NCI-H82 (cell line): Measurements from ENCODE around the gene ATP6V1E1.
A peak's percentile ranks its signal among the peaks of the same experiment; 100 is the strongest.
"Not testable (repeated sequence)": the region's sequence is repeated elsewhere in the genome, so short reads cannot be mapped to it uniquely, and the experiment has no call there.

Experiments used
- DNase-seq: peaks from one replicate; lab custom pipeline; 2025; lab: John Stamatoyannopoulos, UW

Gene ATP6V1E1

GRCh38 chr22:17581056-17581455, 47.5 kb downstream of the ATP6V1E1 start:
- DNase-seq: no peak

DNA sequence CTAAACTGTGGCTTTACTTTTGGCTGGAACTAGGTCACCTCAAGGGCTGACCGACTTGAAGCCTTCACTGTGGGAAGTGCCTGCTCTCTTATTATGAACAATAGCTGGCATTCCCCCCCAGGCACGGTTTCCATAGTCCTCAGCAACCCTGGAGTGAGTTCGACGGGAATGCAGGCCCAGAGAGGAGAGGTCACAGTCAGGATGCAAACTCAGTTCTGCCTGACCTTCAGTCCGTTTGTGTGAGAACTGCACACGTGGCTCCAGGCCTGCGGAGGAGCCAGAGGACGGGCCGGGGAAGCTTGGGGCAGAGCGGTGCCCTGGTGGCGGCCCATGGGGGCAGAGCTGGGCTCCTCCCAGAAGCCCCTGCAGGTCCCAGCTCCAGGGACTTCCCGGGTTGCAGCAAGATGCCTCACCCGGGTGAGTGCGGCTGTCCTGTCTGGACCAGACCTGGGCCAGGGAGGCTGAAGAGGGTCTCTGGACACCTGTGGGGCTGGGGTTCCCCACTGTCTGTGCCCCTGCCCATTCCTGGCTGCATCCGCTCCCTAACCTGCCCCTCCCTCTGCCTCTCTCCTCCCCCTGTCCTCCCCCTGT, 48.0 kb downstream of the ATP6V1E1 start:
- DNase-seq: no peak

GRCh38 chr22:17579535-17579981, 49.0 kb downstream of the ATP6V1E1 start:
- DNase-seq: no peak

DNA sequence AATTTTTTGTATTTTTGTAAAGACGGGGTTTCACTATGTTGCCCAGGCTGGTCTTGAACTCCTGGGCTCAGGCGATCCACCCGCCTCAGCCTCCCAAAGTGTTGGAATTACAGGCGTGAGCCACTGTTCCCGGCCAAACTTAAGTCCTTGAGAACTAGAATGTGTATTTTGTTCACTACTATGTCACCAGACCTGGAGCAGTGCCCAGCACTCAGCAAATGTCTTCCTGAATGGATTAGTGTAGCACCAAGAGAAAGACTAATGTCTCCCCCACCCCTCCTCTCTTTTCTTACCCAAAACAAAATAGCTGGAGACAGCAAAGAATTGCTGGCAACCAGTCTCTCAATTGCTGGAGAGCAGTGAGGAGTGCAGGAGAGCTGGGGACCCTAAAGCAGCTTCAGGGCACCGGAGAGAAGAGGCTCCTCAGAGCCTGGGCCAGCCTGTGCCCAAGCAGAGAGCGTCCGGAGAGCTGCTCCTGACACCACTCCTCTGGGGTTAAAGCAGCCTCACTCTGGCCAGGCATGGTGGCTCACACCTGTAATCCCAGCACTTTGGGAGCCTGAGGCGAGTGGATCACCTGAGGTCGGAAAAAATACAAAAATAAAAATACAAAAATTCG, 50.3 kb downstream of the ATP6V1E1 start:
- peak; percentile 5 for DNase-seq

DNA sequence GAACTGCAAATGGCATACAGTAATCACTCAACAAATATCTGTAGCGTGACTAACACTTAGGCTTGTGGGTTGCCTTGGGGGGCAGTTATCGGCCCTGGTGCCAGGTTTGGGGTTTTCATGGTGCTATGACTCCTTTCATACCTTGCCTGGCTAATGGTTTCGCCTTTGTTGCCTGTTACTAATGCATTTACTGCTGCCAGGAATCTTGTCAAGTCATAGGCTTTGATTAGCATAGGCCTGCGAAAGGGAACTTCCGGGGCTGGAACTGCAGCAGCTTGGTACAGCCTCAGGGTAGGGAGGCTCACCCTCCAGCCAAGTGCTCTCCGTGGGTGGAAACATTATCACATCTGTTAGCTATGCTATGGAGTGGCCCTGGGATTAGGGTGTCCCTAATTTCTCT, 52.1 kb downstream of the ATP6V1E1 start:
- DNase-seq: no peak

GRCh38 chr22:17575681-17576080, 52.9 kb downstream of the ATP6V1E1 start:
- no peak for DNase-seq

- DNase-seq: no peak
Measured at GRCh38 chr22:17575151-17575550, 53.4 kb downstream of the ATP6V1E1 start.

- DNase-seq: no peak
Measured at GRCh38 chr22:17570851-17571631, 57.5 kb downstream of the ATP6V1E1 start.

DNA sequence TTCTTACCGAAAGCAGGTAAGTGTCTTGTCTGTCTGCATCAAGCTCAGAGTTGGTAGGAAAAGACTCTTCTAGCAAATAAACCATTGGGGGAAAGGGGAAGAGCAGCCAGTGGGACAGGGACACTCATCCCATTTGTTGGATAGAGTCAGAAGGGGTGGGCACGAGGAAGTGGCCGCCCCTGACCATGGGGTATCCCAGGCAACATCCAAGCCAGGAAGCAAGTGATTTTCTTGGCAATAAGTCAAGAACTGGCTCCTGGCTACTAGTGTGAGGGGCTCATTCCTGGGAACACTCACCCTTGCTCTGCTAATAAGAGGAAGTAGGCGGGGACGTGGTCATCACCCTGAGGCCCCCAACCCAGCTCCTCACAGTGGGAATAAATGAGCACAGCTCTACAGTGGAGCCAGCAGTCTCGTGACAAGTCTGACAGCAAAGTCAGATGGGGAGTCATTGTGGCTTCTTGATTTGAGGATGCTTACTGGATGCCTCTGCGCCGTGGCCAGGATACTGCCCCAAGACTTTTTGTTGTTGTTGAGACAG, 58.5 kb downstream of the ATP6V1E1 start:
- no peak for DNase-seq

DNA sequence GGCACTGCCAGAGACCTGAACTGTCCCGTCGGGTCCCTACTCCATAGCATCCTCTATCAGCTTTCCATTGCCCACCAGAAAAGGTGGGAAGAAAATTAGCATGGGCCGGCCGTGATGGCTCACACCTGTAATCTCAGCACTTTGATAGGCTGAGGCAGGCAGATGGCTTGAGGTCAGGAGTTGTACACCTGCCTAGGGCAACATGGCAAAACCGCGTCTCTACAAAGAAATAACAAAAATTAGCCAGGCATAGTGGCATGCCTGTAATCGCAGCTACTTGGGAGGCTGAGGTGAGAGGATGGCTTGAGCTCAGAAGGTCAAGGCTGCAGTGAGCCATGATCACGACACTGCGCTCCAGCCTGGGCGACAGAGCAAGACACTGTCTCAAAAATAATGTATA, 61.8 kb downstream of the ATP6V1E1 start:
- no peak for DNase-seq

- not testable (repeated sequence) for DNase-seq
Measured at GRCh38 chr22:17566016-17566687, 62.4 kb downstream of the ATP6V1E1 start.

DNA sequence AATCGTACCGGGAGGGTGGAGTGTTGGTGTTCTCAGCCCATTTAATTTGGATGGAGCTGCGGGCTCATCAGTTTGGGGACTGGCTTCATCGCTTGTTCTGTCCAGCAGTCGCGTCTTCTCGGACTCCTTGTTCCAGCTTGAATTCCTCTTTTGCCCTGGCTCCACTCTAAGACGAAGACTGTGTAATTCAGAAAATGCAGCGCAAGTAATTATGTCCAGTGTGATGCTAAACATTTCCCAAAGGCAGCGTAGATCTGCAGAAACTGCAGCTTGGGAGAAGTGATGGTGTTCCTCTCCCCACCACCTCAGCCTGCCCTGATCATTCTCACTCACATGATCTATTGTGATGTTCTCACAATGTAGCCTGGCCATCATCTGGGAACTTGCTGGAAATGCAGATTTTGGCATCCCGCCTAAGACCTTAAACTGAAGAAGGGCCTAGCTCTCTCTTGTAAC, 64.6 kb downstream of the ATP6V1E1 start:
- DNase-seq: no peak

DNA sequence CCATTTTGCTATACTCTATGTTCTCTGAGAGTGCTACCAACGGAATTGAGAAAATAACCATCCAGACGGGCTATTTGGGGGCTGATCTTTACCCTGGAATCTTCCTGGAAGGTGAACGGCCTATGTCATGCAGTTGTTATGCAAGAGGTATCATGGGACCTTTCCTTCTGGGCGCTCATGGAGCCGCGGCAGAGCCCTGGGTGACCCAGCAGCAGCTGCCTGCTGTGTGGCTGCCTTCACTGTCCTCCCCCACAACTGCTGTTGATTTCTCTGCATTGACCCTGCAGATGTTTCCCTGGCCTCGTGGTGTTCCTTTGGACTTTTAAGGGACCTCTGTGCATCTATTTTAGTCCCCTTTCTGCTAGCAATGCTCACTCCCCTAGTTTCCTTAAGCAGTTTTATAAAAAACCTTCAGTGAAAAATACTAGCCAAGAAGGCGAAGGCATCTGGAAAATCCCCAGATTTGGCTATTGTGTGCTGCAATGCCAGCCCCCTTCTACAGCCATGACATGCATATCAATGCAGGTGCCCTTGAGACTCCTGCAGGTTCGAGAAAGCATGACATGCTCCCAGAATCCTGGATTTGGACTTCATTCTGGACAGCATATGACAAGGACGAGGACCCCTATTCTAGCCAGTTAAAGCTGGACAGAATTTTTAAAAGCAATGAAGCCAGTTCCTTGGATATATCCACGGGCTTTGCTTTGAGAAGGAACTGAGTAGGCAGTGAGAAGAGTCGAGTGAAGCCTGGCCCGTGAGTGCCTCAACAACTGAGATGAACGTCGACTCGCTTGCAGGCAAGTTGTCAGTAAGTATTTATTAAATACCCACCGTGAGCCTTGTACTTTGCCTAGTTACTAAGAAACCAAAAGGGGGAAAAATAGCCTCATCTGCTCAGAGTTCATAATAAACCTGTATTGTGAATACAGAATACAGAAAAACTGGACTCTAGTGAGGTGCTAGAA, 65.4 kb downstream of the ATP6V1E1 start, which contains the start of gene SLC25A18:
TSS of gene SLC25A18 (plus strand) at position 593 of the 965 bp plus-strand sequence. CDS start 16,447 bp downstream, outside the sequence.
- peak; percentile 49 for DNase-seq

DNA sequence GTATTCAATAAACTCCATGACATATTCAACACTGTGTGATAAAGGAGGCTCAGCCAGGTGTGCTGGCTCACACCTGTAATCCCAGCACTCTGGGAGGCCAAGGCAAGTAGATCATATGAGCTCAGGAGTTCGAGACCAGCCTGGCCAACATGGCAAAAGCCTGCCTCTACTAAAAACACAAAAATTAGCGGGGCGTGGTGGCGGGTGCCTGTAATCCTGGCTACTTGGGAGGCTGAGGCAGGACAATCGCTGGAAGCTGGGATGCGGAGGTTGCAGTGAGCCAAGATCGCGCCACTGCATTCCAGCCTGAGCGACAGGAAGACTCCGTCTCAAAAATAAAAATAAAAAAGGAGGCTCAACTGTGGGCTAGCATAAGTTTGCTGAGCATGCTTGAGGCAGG, 69.4 kb downstream of the ATP6V1E1 start:
- no peak for DNase-seq

GRCh38 chr22:17554814-17555213, 73.7 kb downstream of the ATP6V1E1 start:
- peak; percentile 68 for DNase-seq

DNA sequence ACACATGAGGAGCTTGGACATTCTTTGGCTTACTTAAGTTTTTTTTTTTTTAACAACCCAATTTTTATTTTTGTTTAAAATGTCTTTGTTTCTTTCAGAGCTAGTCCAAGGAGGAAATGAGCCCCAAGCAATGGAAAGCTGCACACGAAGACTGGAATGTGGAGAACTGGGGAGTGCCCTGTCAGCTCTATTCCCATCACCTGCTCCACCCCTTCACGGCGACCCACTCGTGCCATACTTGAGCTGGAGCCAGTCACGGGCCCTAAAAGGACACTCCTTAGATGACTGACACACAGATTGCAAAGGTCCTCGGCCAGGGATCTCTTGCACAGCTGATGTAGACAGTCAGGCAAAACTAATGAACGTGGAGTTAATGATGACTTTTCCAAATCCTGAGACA, 75.8 kb downstream of the ATP6V1E1 start:
- DNase-seq: no peak

DNA sequence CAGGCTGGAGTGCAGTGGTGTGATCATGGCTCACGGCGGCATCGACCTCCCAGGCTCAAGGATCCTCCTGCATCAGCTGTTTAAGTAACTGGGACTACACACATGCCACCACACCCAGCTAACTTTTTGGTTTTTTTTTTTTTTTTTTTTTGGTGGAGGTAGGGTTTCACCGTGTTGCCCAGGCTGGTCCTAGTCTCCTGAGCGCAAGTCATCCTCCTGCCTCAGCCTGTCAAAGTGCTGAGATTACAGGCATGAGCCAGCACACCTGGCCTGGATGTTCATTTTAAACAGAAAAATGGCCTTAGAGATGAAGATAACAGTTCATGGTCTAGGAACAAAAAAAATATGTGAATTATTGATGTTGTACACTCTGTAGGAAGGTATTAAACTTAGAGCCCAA, 78.9 kb downstream of the ATP6V1E1 start:
- DNase-seq: no peak

- DNase-seq: no peak
Measured at GRCh38 chr22:17549183-17549582, 79.4 kb downstream of the ATP6V1E1 start.

DNA sequence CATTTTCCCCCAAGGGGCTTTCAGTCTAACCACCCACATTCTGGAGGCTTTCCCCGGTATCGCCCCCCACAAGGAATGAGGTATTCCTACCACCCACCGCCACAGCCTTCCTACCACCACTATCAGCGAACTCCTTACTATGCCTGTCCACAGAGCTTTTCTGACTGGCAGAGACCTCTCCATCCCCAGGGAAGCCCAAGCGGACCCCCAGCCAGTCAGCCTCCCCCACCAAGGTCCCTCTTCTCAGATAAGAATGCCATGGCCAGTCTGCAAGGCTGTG, 79.9 kb downstream of the ATP6V1E1 start:
- no peak for DNase-seq

DNA sequence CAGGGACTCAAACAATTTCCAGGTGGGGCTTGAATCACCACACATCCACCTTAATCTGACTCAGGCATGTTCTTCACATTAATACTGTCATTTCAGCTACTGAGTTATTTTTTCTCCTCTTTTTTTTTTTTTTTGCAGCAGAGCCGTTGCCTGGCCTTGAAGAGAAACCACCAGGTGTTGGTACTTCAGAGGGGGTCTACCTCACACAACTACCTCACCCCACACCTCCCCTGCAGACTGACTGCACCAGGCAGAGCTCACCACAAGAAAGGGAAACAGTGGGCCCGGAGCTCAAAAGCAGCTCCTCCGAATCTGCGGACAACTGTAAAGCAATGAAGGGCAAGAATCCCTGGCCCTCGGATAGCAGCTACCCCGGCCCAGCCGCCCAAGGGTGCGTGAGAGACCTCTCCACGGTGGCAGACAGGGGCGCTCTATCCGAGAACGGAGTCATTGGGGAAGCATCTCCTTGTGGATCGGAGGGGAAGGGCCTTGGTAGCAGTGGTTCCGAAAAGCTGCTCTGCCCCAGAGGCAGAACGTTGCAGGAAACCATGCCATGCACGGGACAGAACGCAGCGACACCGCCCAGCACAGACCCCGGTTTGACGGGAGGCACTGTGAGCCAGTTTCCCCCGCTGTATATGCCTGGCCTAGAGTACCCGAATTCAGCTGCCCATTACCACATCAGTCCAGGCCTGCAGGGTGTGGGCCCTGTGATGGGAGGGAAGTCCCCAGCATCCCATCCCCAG, 80.4 kb downstream of the ATP6V1E1 start:
- no peak for DNase-seq
